Neutrophil (primary cell): ENCODE results near the gene PRKN.

ENCODE experiments used
- H3K27ac ChIP-seq: fragments of 200-600 bp; sonication (generic); 2 replicates; pipeline ENCODE4 v1.5.1; 2016; ENCODE audit warnings: mild to moderate bottlenecking, moderate library complexity
- H3K27me3 ChIP-seq: fragments of 200-600 bp; sonication (generic); 2 replicates; pipeline ENCODE4 v1.6.0; 2016; ENCODE audit warnings: mild to moderate bottlenecking
- H3K36me3 ChIP-seq: fragments of 200-600 bp; sonication (generic); 2 replicates; pipeline ENCODE4 v1.5.1; 2017
- H3K4me1 ChIP-seq, 2 experiments: fragments of 200-600 bp in 1 of 2; sonication (generic) in 1 of 2; 1 replicate in 1 of 2; 2 replicates in 1 of 2; pipeline versions ENCODE4 v1.5.1 to v1.6.1; 2013 to 2016; ENCODE audit warnings: low read depth in 1 of 2, low read length in 1 of 2, mild to moderate bottlenecking in 1 of 2, moderate library complexity in 1 of 2; ENCODE audit not compliant: control insufficient read depth in 1 of 2, insufficient read depth in 1 of 2
- H3K4me3 ChIP-seq, 2 experiments: fragments of 200-600 bp in 1 of 2; sonication (generic) in 1 of 2; 1 replicate in 1 of 2; 2 replicates in 1 of 2; pipeline ENCODE4 v1.5.1; 2013 to 2016; ENCODE audit warnings: low read depth in 1 of 2, low read length in 1 of 2, mild to moderate bottlenecking in 1 of 2, moderate library complexity in 1 of 2
- H3K9me3 ChIP-seq: fragments of 200-600 bp; sonication (generic); 2 replicates; pipeline ENCODE4 v1.5.1; 2016
- CTCF ChIP-seq: fragments of 200-600 bp; sonication (generic); IDR thresholded peaks from 2 replicates; pipeline ENCODE4 v1.5.1; 2016; ENCODE audit warnings: antibody characterized with exemption

PRKN gene

DNA sequence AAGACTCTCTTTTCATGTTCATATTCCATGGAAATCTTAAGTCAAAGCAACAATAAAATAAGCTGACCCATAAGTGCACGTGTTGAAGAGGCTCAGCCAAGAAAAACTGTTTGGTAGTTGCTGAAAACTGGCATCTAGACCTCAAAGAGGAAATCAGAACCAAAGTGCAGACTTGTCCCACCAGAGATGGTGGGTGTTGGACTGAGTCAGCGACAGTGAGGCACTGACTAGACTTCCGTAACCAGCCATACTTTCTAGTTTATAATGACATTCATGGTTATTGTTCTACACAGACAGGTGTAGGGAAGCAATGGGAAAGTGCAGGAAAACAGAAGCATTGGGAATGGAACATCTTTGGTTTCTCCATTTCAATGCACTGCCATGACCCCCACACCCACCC lies 1278.0 kb downstream of the PRKN start:
- H3K4me1 ChIP-seq, result no peaks in the 10 kb centered on the region
- TF ChIP-seq CTCF, result no peak
- no peaks in the 10 kb centered on the region for H3K9me3 ChIP-seq
- peaks cover 2% of the 10 kb centered on the region for H3K27me3 ChIP-seq
- no peaks in the 10 kb centered on the region for H3K36me3 ChIP-seq
- H3K4me3 ChIP-seq, result no peak overlapping the region
- no peak overlapping the region for H3K27ac ChIP-seq

DNA sequence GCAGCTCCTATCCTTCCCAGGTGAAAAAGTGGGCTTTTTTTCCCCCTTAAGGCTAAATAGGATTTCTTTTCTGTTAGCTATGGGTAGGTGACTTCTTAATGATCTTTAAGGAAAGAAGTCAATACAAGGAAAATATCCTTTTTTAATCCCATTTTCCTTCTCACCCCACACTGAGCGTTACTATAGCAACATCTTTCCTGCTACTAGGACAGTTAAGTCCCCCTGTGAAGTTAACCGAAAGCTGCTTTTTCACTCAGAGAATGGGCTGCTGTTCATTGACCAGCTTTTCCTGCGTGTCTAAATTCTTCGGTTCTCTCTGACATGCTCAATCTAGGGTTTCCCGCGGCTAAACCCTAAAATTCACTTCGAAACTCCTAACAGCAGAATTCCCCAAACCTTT lies 1280.6 kb downstream of the PRKN start:
- H3K27ac ChIP-seq, result no peak overlapping the region
- no peak overlapping the region for H3K4me3 ChIP-seq
- H3K27me3 ChIP-seq, result peaks cover 5% of the 10 kb centered on the region
- no peaks in the 10 kb centered on the region for H3K36me3 ChIP-seq
- no peaks in the 10 kb centered on the region for H3K4me1 ChIP-seq
- TF ChIP-seq CTCF, result no peak
- no peaks in the 10 kb centered on the region for H3K9me3 ChIP-seq

DNA sequence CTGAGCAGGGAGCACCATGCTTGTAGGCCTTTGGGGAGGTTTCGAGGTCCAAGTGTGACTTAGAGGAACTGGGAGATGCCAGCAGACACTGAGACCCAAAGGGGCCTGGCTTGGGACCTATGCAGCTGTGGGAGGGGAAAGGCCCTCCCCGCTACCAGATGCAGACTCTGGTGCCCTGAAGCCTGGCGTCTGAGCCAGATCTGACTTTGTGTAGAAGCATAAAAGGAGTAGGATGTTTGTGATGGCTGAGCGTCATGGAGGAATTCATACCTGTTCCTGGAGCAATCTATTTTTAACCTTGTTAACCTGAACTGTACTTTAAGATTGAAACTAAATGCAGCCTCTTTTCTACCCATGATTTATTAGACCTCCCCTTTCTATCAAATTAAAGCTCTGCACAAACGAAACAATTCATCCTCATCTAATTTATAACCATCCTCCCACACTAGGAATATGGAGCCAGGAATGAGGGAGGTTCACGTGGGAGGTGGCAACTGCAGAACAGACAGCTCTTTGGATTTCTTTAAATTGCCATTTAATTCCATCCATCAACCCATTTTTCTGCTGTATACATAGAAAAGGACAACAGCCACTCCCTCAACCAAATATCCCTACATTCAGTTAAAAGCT lies 1281.2 kb downstream of the PRKN start:
- no peaks in the 10 kb centered on the region for H3K9me3 ChIP-seq
- no peak overlapping the region for H3K27ac ChIP-seq
- no peaks in the 10 kb centered on the region for H3K36me3 ChIP-seq
- no peaks in the 10 kb centered on the region for H3K4me1 ChIP-seq
- H3K27me3 ChIP-seq, result peaks cover 5% of the 10 kb centered on the region
- TF ChIP-seq CTCF, result no peak
- no peak overlapping the region for H3K4me3 ChIP-seq

DNA sequence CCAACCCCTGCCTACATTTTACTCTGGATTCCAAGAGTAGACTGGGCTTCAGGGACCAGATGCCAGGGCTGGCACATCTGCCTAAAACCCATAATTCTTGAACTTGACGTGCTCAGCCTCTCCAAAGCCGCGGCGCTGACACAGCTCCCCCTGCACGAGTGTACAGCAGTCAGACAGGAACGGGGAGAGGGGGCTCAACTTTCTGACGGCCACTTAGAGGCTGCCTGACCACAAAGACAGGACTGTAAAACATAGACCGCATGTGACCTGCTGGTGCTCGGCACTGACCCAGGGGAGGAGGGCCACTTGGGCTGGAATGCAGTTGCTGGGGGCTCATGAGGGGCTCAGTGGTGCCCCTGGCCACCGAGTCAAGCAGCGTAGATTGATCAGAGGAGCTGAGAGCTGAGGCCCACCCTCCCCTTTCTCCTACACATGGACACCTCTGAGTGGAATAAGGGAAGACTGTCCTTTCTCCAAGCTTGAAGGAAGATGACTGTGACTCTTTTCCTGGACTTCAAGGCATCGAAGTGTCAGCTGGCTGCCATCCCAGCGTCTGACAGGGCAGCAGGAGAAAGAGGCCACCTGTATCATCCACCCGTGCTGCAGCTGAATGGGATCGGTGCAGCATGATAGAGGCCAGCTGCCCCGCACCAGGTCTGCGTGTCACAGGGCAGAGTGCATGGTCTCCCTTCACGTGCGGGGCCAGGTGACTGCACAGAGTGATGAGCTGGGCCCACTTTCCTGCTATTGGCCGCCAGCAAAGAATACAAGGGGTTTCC lies 1282.4 kb downstream of the PRKN start:
- TF ChIP-seq CTCF, result no peak

DNA sequence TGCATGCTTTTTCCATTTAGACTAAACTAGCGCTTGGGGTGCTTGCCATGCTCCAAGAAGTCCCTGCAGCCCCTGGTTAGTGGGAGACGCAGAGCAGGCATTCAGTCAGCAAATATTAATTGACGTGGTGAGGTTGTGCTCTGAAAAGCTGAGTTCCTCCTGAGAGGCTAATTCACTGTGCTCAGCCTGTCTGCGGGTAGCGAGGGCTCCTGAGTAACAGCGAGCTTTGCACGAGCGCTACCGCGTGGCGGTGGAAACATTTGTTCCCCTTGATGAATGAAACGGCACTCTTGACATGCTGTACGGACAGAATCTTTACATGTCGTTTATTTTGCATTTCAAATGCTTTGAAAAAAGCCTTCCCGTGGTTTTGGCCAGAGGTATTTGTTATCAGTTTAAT lies 1283.1 kb downstream of the PRKN start:
- TF ChIP-seq CTCF, result no peak
- no peaks in the 10 kb centered on the region for H3K4me1 ChIP-seq

More for the DNA sequence above, 1282.4 kb downstream of the PRKN start:
- H3K4me1 ChIP-seq, result no peaks in the 10 kb centered on the region
- no peaks in the 10 kb centered on the region for H3K36me3 ChIP-seq
- H3K4me3 ChIP-seq, result no peak overlapping the region
- peaks cover 5% of the 10 kb centered on the region for H3K27me3 ChIP-seq
- no peaks in the 10 kb centered on the region for H3K9me3 ChIP-seq
- no peak overlapping the region for H3K27ac ChIP-seq

More for the DNA sequence above, 1283.1 kb downstream of the PRKN start:
- H3K36me3 ChIP-seq, result no peaks in the 10 kb centered on the region
- H3K9me3 ChIP-seq, result no peaks in the 10 kb centered on the region
- H3K27ac ChIP-seq, result no peak overlapping the region
- H3K27me3 ChIP-seq, result peaks cover 5% of the 10 kb centered on the region
- no peak overlapping the region for H3K4me3 ChIP-seq
